Neutrophil (primary cell): ENCODE data around the gene BRF1.

ENCODE experiments used
- H3K27ac ChIP-seq: fragments of 200-600 bp; sonication (generic); 2 replicates; pipeline ENCODE4 v1.5.1; 2016; ENCODE audit warnings: mild to moderate bottlenecking, moderate library complexity
- H3K27me3 ChIP-seq: fragments of 200-600 bp; sonication (generic); 2 replicates; pipeline ENCODE4 v1.6.0; 2016; ENCODE audit warnings: mild to moderate bottlenecking
- H3K36me3 ChIP-seq: fragments of 200-600 bp; sonication (generic); 2 replicates; pipeline ENCODE4 v1.5.1; 2017
- H3K4me1 ChIP-seq, 2 experiments: fragments of 200-600 bp in 1 of 2; sonication (generic) in 1 of 2; 1 replicate in 1 of 2; 2 replicates in 1 of 2; pipeline versions ENCODE4 v1.5.1 to v1.6.1; 2013 to 2016; ENCODE audit warnings: low read depth in 1 of 2, low read length in 1 of 2, mild to moderate bottlenecking in 1 of 2, moderate library complexity in 1 of 2; ENCODE audit not compliant: control insufficient read depth in 1 of 2, insufficient read depth in 1 of 2
- H3K4me3 ChIP-seq, 2 experiments: fragments of 200-600 bp in 1 of 2; sonication (generic) in 1 of 2; 1 replicate in 1 of 2; 2 replicates in 1 of 2; pipeline ENCODE4 v1.5.1; 2013 to 2016; ENCODE audit warnings: low read depth in 1 of 2, low read length in 1 of 2, mild to moderate bottlenecking in 1 of 2, moderate library complexity in 1 of 2
- H3K9me3 ChIP-seq: fragments of 200-600 bp; sonication (generic); 2 replicates; pipeline ENCODE4 v1.5.1; 2016
- CTCF ChIP-seq: fragments of 200-600 bp; sonication (generic); IDR thresholded peaks from 2 replicates; pipeline ENCODE4 v1.5.1; 2016; ENCODE audit warnings: antibody characterized with exemption

Gene BRF1

GRCh38 chr14:105250986-105251385 is 49.8 kb downstream of the BRF1 start:
- no peaks in the 10 kb centered on the region for H3K9me3 ChIP-seq
- no peaks in the 10 kb centered on the region for H3K27me3 ChIP-seq
- no peak overlapping the region for H3K4me3 ChIP-seq
- H3K4me1 ChIP-seq: peaks cover 12 to 13% of the 10 kb centered on the region in 2 experiments
- TF ChIP-seq CTCF: no peak
- peaks cover 28% of the 10 kb centered on the region for H3K36me3 ChIP-seq
- H3K27ac ChIP-seq: no peak overlapping the region

GRCh38 chr14:105250008-105250366 is 50.8 kb downstream of the BRF1 start:
- H3K27ac ChIP-seq: no peak overlapping the region
- no peak for TF ChIP-seq CTCF
- no peaks in the 10 kb centered on the region for H3K27me3 ChIP-seq
- H3K4me1 ChIP-seq: peaks cover 12 to 13% of the 10 kb centered on the region in 2 experiments
- H3K36me3 ChIP-seq: peaks cover 28% of the 10 kb centered on the region
- H3K9me3 ChIP-seq: no peaks in the 10 kb centered on the region
- no peak overlapping the region for H3K4me3 ChIP-seq

- peaks cover 28% of the 10 kb centered on the region for H3K36me3 ChIP-seq
- H3K4me1 ChIP-seq: peaks cover 12 to 13% of the 10 kb centered on the region in 2 experiments
- no peak for TF ChIP-seq CTCF
- H3K27me3 ChIP-seq: no peaks in the 10 kb centered on the region
- H3K9me3 ChIP-seq: no peaks in the 10 kb centered on the region
- H3K27ac ChIP-seq: peak overlapping the region; percentile 82
- peak overlapping the region; percentile 44 to 71 for H3K4me3 ChIP-seq
These were observed 51.4 kb downstream of the BRF1 start for GRCh38 chr14:105249182-105250007.

- Histone ChIP-seq H3K27me3 (no peaks in the 10 kb centered on the region), H3K36me3 (peaks cover 28% of the 10 kb centered on the region), H3K4me1 (peaks cover 12 to 13% of the 10 kb centered on the region in 2 experiments), H3K9me3 (no peaks in the 10 kb centered on the region), H3K4me3 (peak within 1 kb of the TSS; percentile 70 to 71), H3K27ac (peak within 1 kb of the TSS; percentile 82)
- peak; percentile 17 for TF ChIP-seq CTCF
These were observed 52.2 kb downstream of the BRF1 start, which contains the start of gene BTBD6 for GRCh38 chr14:105248368-105249181. BTBD6 (plus strand) TSS chr14:105248533; CDS start chr14:105248712, 179 bp downstream.

- TF ChIP-seq CTCF: no peak
- Histone ChIP-seq H3K27me3 (no peaks in the 10 kb centered on the region), H3K4me3 (peak overlapping the region; percentile 70 to 71), H3K36me3 (peaks cover 28% of the 10 kb centered on the region), H3K9me3 (no peaks in the 10 kb centered on the region), H3K4me1 (peaks cover 12 to 13% of the 10 kb centered on the region in 2 experiments), H3K27ac (peak overlapping the region; percentile 82)
These were observed 53.0 kb downstream of the BRF1 start for GRCh38 chr14:105247715-105248367.
